ENCODE results near the gene LUC7L. TPM values are rescaled to one million over a fixed set of nuclear protein-coding genes. Genes with fewer than 3 reads are reported as not detected.
"Not testable (repeated sequence)": the region's sequence is repeated elsewhere in the genome, so short reads cannot be mapped to it uniquely, and the experiment has no call there.

Gene LUC7L
- polyA plus RNA-seq, 6 donors from 2014 or later, result 9.6 to 20.4 (median 12.8) TPM

GRCh38 chr16:234468-235305, 5.4 kb upstream of the LUC7L start, which contains the start of gene FAM234A:
Gene FAM234A, plus strand, starts transcription at chr16:234821. Its CDS starts 19,593 bp downstream, at chr16:254414.
- Mint-ChIP-seq H3K27me3 (no peaks in the 10 kb centered on the region), H3K27ac (peak within 1 kb of the TSS; percentile 98 to 100 (median 100)), H3K4me1 (peaks cover 8 to 21% (median 20%) of the 10 kb centered on the region in 3 donors), H3K36me3 (no peaks in the 10 kb centered on the region), H3K4me3 (peak within 1 kb of the TSS; percentile 84 to 99 (median 96)), H3K9me3 (no peaks in the 10 kb centered on the region)
- DNase-seq (peak; percentile 97), ATAC-seq (ENCODE audit: low read depth in 2 of 2) (peak; percentile 82 to 86)

GRCh38 chr16:230949-231348, 1.7 kb upstream of the LUC7L start:
- Mint-ChIP-seq H3K27ac (peak overlapping the region in 1 of 6 donors; percentile 44), H3K4me1 (peaks cover 21 to 38% (median 34%) of the 10 kb centered on the region in 3 donors), H3K9me3 (no peaks in the 10 kb centered on the region), H3K4me3 (peak overlapping the region in 4 of 8 donors; percentile 22 to 64 (median 51)), H3K27me3 (no peaks in the 10 kb centered on the region), H3K36me3 (no peaks in the 10 kb centered on the region)
- DNase-seq, result no peak
- ATAC-seq (ENCODE audit: low read depth in 2 of 2), result no peak

- not testable (repeated sequence) for H3K27ac Mint-ChIP-seq; H3K36me3 Mint-ChIP-seq; H3K27me3 Mint-ChIP-seq; H3K9me3 Mint-ChIP-seq; DNase-seq; ATAC-seq (ENCODE audit: low read depth in 2 of 2)
- Mint-ChIP-seq H3K4me3 (peak overlapping the region in 2 of 8 donors; percentile 15 to 30), H3K4me1 (peaks cover 17 to 35% (median 31%) of the 10 kb centered on the region in 3 donors)
Observed at GRCh38 chr16:230351-230750, 1.1 kb upstream of the LUC7L start.

GRCh38 chr16:229731-230281, 557 bp upstream of the LUC7L start:
- Mint-ChIP-seq H3K27ac (peak overlapping the region in 4 of 6 donors; percentile 54 to 92 (median 84)), H3K27me3 (no peaks in the 10 kb centered on the region), H3K4me3 (peak overlapping the region in 7 of 8 donors; percentile 25 to 93 (median 74)), H3K4me1 (peaks cover 13 to 29% (median 27%) of the 10 kb centered on the region in 3 donors), H3K36me3 (no peaks in the 10 kb centered on the region), H3K9me3 (no peaks in the 10 kb centered on the region)
- no peak for ATAC-seq (ENCODE audit: low read depth in 2 of 2)
- no peak for DNase-seq

- ATAC-seq (ENCODE audit: low read depth in 2 of 2), result no peak
- H3K36me3 Mint-ChIP-seq, result no peaks in the 10 kb centered on the region
- peak overlapping the region; percentile 80 to 95 (median 90) for H3K4me3 Mint-ChIP-seq
Observed at GRCh38 chr16:228151-228851, 948 bp downstream of the LUC7L start.

GRCh38 chr16:220021-220420, 9.2 kb downstream of the LUC7L start:
- no peaks in the 10 kb centered on the region for H3K9me3 Mint-ChIP-seq
- ATAC-seq (ENCODE audit: low read depth in 2 of 2) (no peak), DNase-seq (no peak)
- H3K27me3 Mint-ChIP-seq, result no peaks in the 10 kb centered on the region
- H3K27ac Mint-ChIP-seq, result no peak overlapping the region
- no peak overlapping the region for H3K4me3 Mint-ChIP-seq
- peaks cover 7 to 9% (median 7%) of the 10 kb centered on the region in 3 donors for H3K4me1 Mint-ChIP-seq
- H3K36me3 Mint-ChIP-seq, result peaks cover 9 to 10% of the 10 kb centered on the region in 2 donors

More at GRCh38 chr16:228151-228851, 948 bp downstream of the LUC7L start:
- Mint-ChIP-seq H3K4me1 (peaks cover 13 to 24% (median 22%) of the 10 kb centered on the region in 3 donors), H3K27me3 (no peaks in the 10 kb centered on the region), H3K9me3 (no peaks in the 10 kb centered on the region), H3K27ac (peak overlapping the region; percentile 30 to 98 (median 88))
- DNase-seq, result peak; percentile 2

GRCh38 chr16:212999-213398, 16.2 kb downstream of the LUC7L start:
- Mint-ChIP-seq H3K4me1 (peaks cover 9 to 26% (median 11%) of the 10 kb centered on the region in 3 donors), H3K27ac (peak overlapping the region in 1 of 6 donors; percentile 18), H3K36me3 (peaks cover 4 to 7% of the 10 kb centered on the region in 2 donors)

GRCh38 chr16:211631-212180, 17.5 kb downstream of the LUC7L start:
- H3K4me3 Mint-ChIP-seq; H3K9me3 Mint-ChIP-seq; H3K27me3 Mint-ChIP-seq; DNase-seq; ATAC-seq (ENCODE audit: low read depth in 2 of 2): not testable (repeated sequence)
- H3K27ac Mint-ChIP-seq, result peak overlapping the region; percentile 20 to 85 (median 64)
- H3K36me3 Mint-ChIP-seq, result peaks cover 4 to 10% of the 10 kb centered on the region in 2 donors
- H3K4me1 Mint-ChIP-seq, result peaks cover 9 to 26% (median 9%) of the 10 kb centered on the region in 3 donors

More at GRCh38 chr16:212999-213398, 16.2 kb downstream of the LUC7L start:
- H3K9me3 Mint-ChIP-seq, result no peaks in the 10 kb centered on the region
- DNase-seq (no peak), ATAC-seq (ENCODE audit: low read depth in 2 of 2) (no peak)
- no peaks in the 10 kb centered on the region for H3K27me3 Mint-ChIP-seq
- H3K4me3 Mint-ChIP-seq, result no peak overlapping the region

- H3K27me3 Mint-ChIP-seq; ATAC-seq (ENCODE audit: low read depth in 2 of 2); H3K4me3 Mint-ChIP-seq; H3K27ac Mint-ChIP-seq; H3K9me3 Mint-ChIP-seq; DNase-seq: not testable (repeated sequence)
- Mint-ChIP-seq H3K36me3 (peaks cover 10 to 12% of the 10 kb centered on the region in 2 donors), H3K4me1 (peaks cover 5 to 24% (median 5%) of the 10 kb centered on the region in 3 donors)
Observed at GRCh38 chr16:209359-209758, 19.9 kb downstream of the LUC7L start.

- not testable (repeated sequence) for H3K4me1 Mint-ChIP-seq; DNase-seq; H3K27me3 Mint-ChIP-seq; H3K9me3 Mint-ChIP-seq; H3K4me3 Mint-ChIP-seq; ATAC-seq (ENCODE audit: low read depth in 2 of 2)
- Mint-ChIP-seq H3K27ac (peak overlapping the region in 1 of 6 donors; percentile 24), H3K36me3 (peaks cover 10 to 17% of the 10 kb centered on the region in 2 donors)
Observed at GRCh38 chr16:204046-204445, 25.2 kb downstream of the LUC7L start.

GRCh38 chr16:203246-203645, 26.0 kb downstream of the LUC7L start:
- Mint-ChIP-seq H3K4me1 (no peaks in the 10 kb centered on the region), H3K9me3 (no peaks in the 10 kb centered on the region), H3K27me3 (no peaks in the 10 kb centered on the region), H3K27ac (no peak overlapping the region), H3K4me3 (no peak overlapping the region), H3K36me3 (peaks cover 6 to 13% of the 10 kb centered on the region in 2 donors)
- no peak for DNase-seq
- ATAC-seq (ENCODE audit: low read depth in 2 of 2), result no peak

- ATAC-seq (ENCODE audit: low read depth in 2 of 2) (no peak), DNase-seq (no peak)
- H3K4me3 Mint-ChIP-seq, result no peak overlapping the region
- no peaks in the 10 kb centered on the region for H3K27me3 Mint-ChIP-seq
- H3K27ac Mint-ChIP-seq, result no peak overlapping the region
- H3K36me3 Mint-ChIP-seq, result peaks cover 0 to 5% of the 10 kb centered on the region in 2 donors
- no peaks in the 10 kb centered on the region for H3K9me3 Mint-ChIP-seq
- H3K4me1 Mint-ChIP-seq, result no peaks in the 10 kb centered on the region
Observed at GRCh38 chr16:200388-200787, 28.9 kb downstream of the LUC7L start.

GRCh38 chr16:194516-194915, 34.7 kb downstream of the LUC7L start:
- Mint-ChIP-seq H3K9me3 (no peaks in the 10 kb centered on the region), H3K4me3 (no peak overlapping the region), H3K4me1 (peaks cover 0 to 8% (median 5%) of the 10 kb centered on the region in 3 donors), H3K27me3 (no peaks in the 10 kb centered on the region), H3K36me3 (peaks cover 0 to 23% of the 10 kb centered on the region in 2 donors), H3K27ac (no peak overlapping the region)
- ATAC-seq (ENCODE audit: low read depth in 2 of 2) (no peak), DNase-seq (no peak)
